Renal cortex interstitium (tissue), 15 donors: Measurements from ENCODE around the gene AMER2. TPM values are rescaled to one million over a fixed set of nuclear protein-coding genes. Genes with fewer than 3 reads are reported as not detected.

Experiments used
- DNase-seq, 11 donors: peaks; one replicate each; pipeline ENCODE4 v3.0.0-alpha.2; 2013; ENCODE audit warnings: low read depth in 9 of 11, low spot score in 4 of 11; ENCODE audit errors: extremely low read depth in 1 of 11
- long read RNA-seq, 16 experiments: transcript quantifications; one replicate each; lab custom pipeline, GENCODE V29; 2026
- polyA plus RNA-seq, 3 donors: library from polyadenylated mRNA; unstranded; fragments of 120-200 nt; gene quantifications; one replicate each; pipeline ENCODE4 v1.2.1, GENCODE V29; 2013; ENCODE audit not compliant: insufficient read length in 3 of 3

Gene AMER2
- polyA plus RNA-seq = under 1 TPM; 0.39 to 0.44 (median 0.43) TPM
- long read RNA-seq, donor 1 = 0 reads
- long read RNA-seq, donor 2 = 0 reads
- long read RNA-seq, donor 3 = 0 reads
- long read RNA-seq, donor 4, partial matches to known transcripts = 0 of 1 reads
- long read RNA-seq, donor 4, other reads (novel, unspliced or antisense) = 0 of 1 reads
- long read RNA-seq, donor 5 = 0 reads
- long read RNA-seq, donor 6 = 0 reads
- long read RNA-seq, donor 7 = 0 reads
- long read RNA-seq, donor 8 = 0 reads
- long read RNA-seq, donor 9, partial matches to known transcripts = 0 of 1 reads
- long read RNA-seq, donor 9, other reads (novel, unspliced or antisense) = 0 of 1 reads
- long read RNA-seq, donor 10 = 0 reads
- long read RNA-seq, donor 11 = 0 reads
- long read RNA-seq, donor 12 = 0 reads
- long read RNA-seq, donor 13 = 0 reads
- long read RNA-seq, donor 14 = 0 reads
- long read RNA-seq, donor 15 = 0 reads
- long read RNA-seq, donor 16 = 0 reads

- DNase-seq = peak in 8 of 11 donors; percentile 17 to 67 (median 54)
Observed at GRCh38 chr13:25171517-25172302, at the start of gene AMER2. AMER2 (minus strand) TSS chr13:25172288; CDS start chr13:25171619, 669 bp downstream.

GRCh38 chr13:25218019-25218418, 45.9 kb upstream of the AMER2 start:
- DNase-seq = no peak

GRCh38 chr13:25217023-25217885, 45.2 kb upstream of the AMER2 start:
- DNase-seq = peak in 1 of 11 donors; percentile 24

GRCh38 chr13:25215253-25215575, 43.1 kb upstream of the AMER2 start:
- peak in 2 of 11 donors; percentile 14 to 24 for DNase-seq

- DNase-seq = no peak
Observed at GRCh38 chr13:25214491-25215252, 42.6 kb upstream of the AMER2 start.

- DNase-seq = no peak
Observed at GRCh38 chr13:25213715-25214114, 41.6 kb upstream of the AMER2 start.

GRCh38 chr13:25210842-25211569, 38.9 kb upstream of the AMER2 start:
- no peak for DNase-seq

GRCh38 chr13:25207291-25207810, 35.3 kb upstream of the AMER2 start:
- DNase-seq = no peak

- DNase-seq = no peak
Observed at GRCh38 chr13:25204863-25205262, 32.8 kb upstream of the AMER2 start.

GRCh38 chr13:25203127-25203740, 31.1 kb upstream of the AMER2 start:
- peak in 2 of 11 donors; percentile 6 to 17 for DNase-seq

- no peak for DNase-seq
Observed at GRCh38 chr13:25200783-25201182, 28.7 kb upstream of the AMER2 start.

- DNase-seq = no peak
Observed at GRCh38 chr13:25198647-25199046, 26.6 kb upstream of the AMER2 start.

GRCh38 chr13:25196971-25197370, 24.9 kb upstream of the AMER2 start:
- DNase-seq = no peak

GRCh38 chr13:25192936-25193335, 20.8 kb upstream of the AMER2 start:
- no peak for DNase-seq

GRCh38 chr13:25192489-25192888, 20.4 kb upstream of the AMER2 start:
- no peak for DNase-seq

- no peak for DNase-seq
Observed at GRCh38 chr13:25192052-25192451, 20.0 kb upstream of the AMER2 start.

GRCh38 chr13:25190771-25191170, 18.7 kb upstream of the AMER2 start:
- no peak for DNase-seq
